GM12874 (cell line): ENCODE data around the gene HSPB7.

Experiments
- CTCF ChIP-seq: IDR thresholded peaks from 2 replicates; pipeline ENCODE4 v1.5.1; 2011; ENCODE audit warnings: low read depth, mild to moderate bottlenecking, control low read depth, low read length, moderate library complexity; ENCODE audit not compliant: insufficient read depth

The HSPB7 gene

GRCh38 chr1:16015960-16016901 lies 1.6 kb downstream of the HSPB7 start:
- TF ChIP-seq CTCF: no peak

GRCh38 chr1:16015491-16015890 lies 2.4 kb downstream of the HSPB7 start:
- no peak for TF ChIP-seq CTCF

- TF ChIP-seq CTCF: no peak
Observed at GRCh38 chr1:16014509-16015482, 3.0 kb downstream of the HSPB7 start.

- no peak for TF ChIP-seq CTCF
Observed at GRCh38 chr1:16013908-16014258, 4.0 kb downstream of the HSPB7 start.

- no peak for TF ChIP-seq CTCF
Observed at GRCh38 chr1:16013220-16013907, 4.5 kb downstream of the HSPB7 start.

GRCh38 chr1:16012590-16013219 lies 5.1 kb downstream of the HSPB7 start:
- TF ChIP-seq CTCF: no peak
